ENCODE measurements around the gene SCCPDH.

DNA sequence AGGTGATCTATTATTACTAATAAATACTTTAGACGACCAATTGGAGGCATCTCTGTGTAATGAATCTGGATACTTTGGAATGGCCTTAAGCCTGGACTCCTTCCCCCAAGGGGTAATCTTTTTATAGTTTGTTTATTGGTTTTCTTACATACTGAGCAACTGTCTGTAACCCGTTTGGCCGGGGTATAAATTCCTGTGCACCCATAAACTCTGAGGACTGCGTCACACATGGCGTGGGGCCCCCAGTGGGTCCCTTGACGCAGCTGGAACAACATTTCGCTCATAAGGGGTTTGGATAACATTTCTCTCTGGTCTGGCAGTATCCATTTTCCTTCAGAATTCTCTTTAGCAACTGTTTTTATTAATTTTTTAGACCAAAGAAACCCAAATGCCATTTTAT is 26.5 kb downstream of the SCCPDH start:
- TF ChIP-seq EP300 (IDR thresholded peaks at IDR 0.05; ENCODE audit: low read depth) (no peak), POLR2A (IDR thresholded peaks at IDR 0.05) (no peak), POLR2AphosphoS5 (IDR thresholded peaks at IDR 0.05) (no peak)
- TF ChIP-seq, protein P1, sequence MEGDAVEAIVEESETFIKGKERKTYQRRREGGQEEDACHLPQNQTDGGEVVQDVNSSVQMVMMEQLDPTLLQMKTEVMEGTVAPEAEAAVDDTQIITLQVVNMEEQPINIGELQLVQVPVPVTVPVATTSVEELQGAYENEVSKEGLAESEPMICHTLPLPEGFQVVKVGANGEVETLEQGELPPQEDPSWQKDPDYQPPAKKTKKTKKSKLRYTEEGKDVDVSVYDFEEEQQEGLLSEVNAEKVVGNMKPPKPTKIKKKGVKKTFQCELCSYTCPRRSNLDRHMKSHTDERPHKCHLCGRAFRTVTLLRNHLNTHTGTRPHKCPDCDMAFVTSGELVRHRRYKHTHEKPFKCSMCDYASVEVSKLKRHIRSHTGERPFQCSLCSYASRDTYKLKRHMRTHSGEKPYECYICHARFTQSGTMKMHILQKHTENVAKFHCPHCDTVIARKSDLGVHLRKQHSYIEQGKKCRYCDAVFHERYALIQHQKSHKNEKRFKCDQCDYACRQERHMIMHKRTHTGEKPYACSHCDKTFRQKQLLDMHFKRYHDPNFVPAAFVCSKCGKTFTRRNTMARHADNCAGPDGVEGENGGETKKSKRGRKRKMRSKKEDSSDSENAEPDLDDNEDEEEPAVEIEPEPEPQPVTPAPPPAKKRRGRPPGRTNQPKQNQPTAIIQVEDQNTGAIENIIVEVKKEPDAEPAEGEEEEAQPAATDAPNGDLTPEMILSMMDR (IDR thresholded peaks at IDR 0.05): no peak
